SK-MEL-5 (cell line): ENCODE data around the gene DNAJB1. TPM values are rescaled to one million over a fixed set of nuclear protein-coding genes. Genes with fewer than 3 reads are reported as not detected.

Source experiments
- DNase-seq: peaks from one replicate; pipeline ENCODE4 v3.0.0-alpha.2; 2016; ENCODE audit warnings: low read depth, low spot score
- in situ Hi-C: cut with HindIII; loops from 2 replicates; pipeline ENCODE4 v1.10.0; 2016; ENCODE audit warnings: low sequenced_read_pairs, high pct_unique_total_duplicates, low pct_unique_long_range_greater_than_20kb
- small RNA-seq, 2 experiments: library from RNA; depleted of rRNA; stranded (forward); fragments of <200 nt; gene quantifications; one replicate each; pipeline ENCODE3, GENCODE V24; 2014
- total RNA-seq: library from RNA; depleted of rRNA; stranded (reverse); fragments of >200 nt; shearing (Covaris generic); gene quantifications from 2 replicates; pipeline ENCODE4 v1.2.3, GENCODE V29; 2014; rRNA removed

The DNAJB1 gene
- total RNA-seq, 1 experiment from 2014 or later = 96.8 TPM

- DNase-seq = no peak
- in situ Hi-C loops = no loop called here
These were observed 50.8 kb downstream of the DNAJB1 start for GRCh38 chr19:14467391-14467790.

Small RNAs within 50 kb of the gene (small RNA-seq; reads per million reads assigned to genes)
- 0 reads per million in 2 experiments for gene SNRPGP15

Other genes with a start within 250 kb of the DNAJB1 start
- gene ADGRE5, start 137.0 kb downstream of the DNAJB1 start, total RNA-seq = 11.3 and 14.2 TPM in 2 replicates
- 72.9 and 76.8 TPM in 2 replicates for gene DDX39A, start 99.1 kb downstream of the DNAJB1 start, total RNA-seq
- 29.3 and 31.1 TPM in 2 replicates for gene PKN1, start 85.1 kb downstream of the DNAJB1 start, total RNA-seq
- not detected in 2 replicates for gene PTGER1, start 43.0 kb downstream of the DNAJB1 start, total RNA-seq
- gene GIPC1, start 22.3 kb downstream of the DNAJB1 start, total RNA-seq = 207 and 229 TPM in 2 replicates
- 62.8 and 90.9 TPM in 2 replicates for gene TECR, start 11.2 kb upstream of the DNAJB1 start, total RNA-seq
- gene NDUFB7, start 53.7 kb upstream of the DNAJB1 start, total RNA-seq = 190 and 221 TPM in 2 replicates
- gene CLEC17A, start 64.7 kb upstream of the DNAJB1 start, total RNA-seq = 0.26 TPM in 1 of 2 replicates, not detected in the other
- gene ADGRE3, start 156.4 kb upstream of the DNAJB1 start, total RNA-seq = not detected in 2 replicates
- 4.9 and 7.6 TPM in 2 replicates for gene ZNF333, start 171.7 kb upstream of the DNAJB1 start, total RNA-seq